ENCODE results near the gene ESR2. TPM values are rescaled to one million over a fixed set of nuclear protein-coding genes. Genes with fewer than 3 reads are reported as not detected.

Gene ESR2
- total RNA-seq, 1 donor from 2014 or later: 2.2 TPM

GRCh38 chr14:64069634-64070359 is 224.4 kb downstream of the ESR2 start:
- TF ChIP-seq, protein P1, sequence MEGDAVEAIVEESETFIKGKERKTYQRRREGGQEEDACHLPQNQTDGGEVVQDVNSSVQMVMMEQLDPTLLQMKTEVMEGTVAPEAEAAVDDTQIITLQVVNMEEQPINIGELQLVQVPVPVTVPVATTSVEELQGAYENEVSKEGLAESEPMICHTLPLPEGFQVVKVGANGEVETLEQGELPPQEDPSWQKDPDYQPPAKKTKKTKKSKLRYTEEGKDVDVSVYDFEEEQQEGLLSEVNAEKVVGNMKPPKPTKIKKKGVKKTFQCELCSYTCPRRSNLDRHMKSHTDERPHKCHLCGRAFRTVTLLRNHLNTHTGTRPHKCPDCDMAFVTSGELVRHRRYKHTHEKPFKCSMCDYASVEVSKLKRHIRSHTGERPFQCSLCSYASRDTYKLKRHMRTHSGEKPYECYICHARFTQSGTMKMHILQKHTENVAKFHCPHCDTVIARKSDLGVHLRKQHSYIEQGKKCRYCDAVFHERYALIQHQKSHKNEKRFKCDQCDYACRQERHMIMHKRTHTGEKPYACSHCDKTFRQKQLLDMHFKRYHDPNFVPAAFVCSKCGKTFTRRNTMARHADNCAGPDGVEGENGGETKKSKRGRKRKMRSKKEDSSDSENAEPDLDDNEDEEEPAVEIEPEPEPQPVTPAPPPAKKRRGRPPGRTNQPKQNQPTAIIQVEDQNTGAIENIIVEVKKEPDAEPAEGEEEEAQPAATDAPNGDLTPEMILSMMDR (IDR thresholded peaks at IDR 0.05): no peak
- TF ChIP-seq POLR2A (IDR thresholded peaks at IDR 0.05) (no peak), POLR2AphosphoS5 (IDR thresholded peaks at IDR 0.05; ENCODE audit: insufficient read depth in 1 of 2, low read depth in 1 of 2) (no peak)
- intact Hi-C loops (cut with DNase I): no loop called here
- no peak for DNase-seq (ENCODE audit: extremely low spot score in 2 of 2)
- no peaks in the 10 kb centered on the region for H3K9me3 ChIP-seq
- peaks cover 0 to 35% of the 10 kb centered on the region in 2 donors for H3K36me3 ChIP-seq
- no peak overlapping the region for H3K4me3 ChIP-seq
- H3K27ac ChIP-seq: no peak overlapping the region
- no peaks in the 10 kb centered on the region for H3K27me3 ChIP-seq
- H3K4me1 ChIP-seq: no peaks in the 10 kb centered on the region

DNA sequence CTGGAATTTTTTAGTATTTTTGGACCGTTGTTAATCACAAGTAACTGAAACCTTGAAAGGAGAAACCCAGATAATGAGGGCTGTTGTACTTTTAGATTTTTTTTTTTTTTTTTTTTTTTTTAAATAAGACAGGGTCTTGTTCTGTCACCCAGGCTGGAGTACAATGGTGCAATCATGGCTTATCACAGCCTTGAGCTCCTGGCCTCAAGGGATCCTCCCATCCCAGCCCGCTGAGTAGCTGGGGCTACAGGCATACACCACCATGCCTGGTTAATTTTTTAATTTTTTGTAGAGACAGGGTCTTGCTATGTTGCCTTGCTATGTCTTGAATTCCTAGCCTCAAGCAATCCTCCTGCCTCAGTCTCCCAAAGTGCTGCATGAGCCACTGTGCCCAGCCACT is 229.7 kb downstream of the ESR2 start:
- no peaks in the 10 kb centered on the region for H3K27me3 ChIP-seq
- intact Hi-C loops (cut with DNase I): no loop called here
- no peak for DNase-seq (ENCODE audit: extremely low spot score in 2 of 2)
- no peak overlapping the region for H3K4me3 ChIP-seq
- TF ChIP-seq POLR2AphosphoS5 (IDR thresholded peaks at IDR 0.05; ENCODE audit: insufficient read depth in 1 of 2, low read depth in 1 of 2) (no peak), POLR2A (IDR thresholded peaks at IDR 0.05) (no peak)
- TF ChIP-seq, protein P1 (IDR thresholded peaks at IDR 0.05): no peak
- H3K27ac ChIP-seq: no peak overlapping the region
- peaks cover 0 to 15% of the 10 kb centered on the region in 2 donors for H3K36me3 ChIP-seq
- no peaks in the 10 kb centered on the region for H3K9me3 ChIP-seq
- no peaks in the 10 kb centered on the region for H3K4me1 ChIP-seq

- peaks cover 0 to 9% of the 10 kb centered on the region in 2 donors for H3K36me3 ChIP-seq
- no peak overlapping the region for H3K4me3 ChIP-seq
- intact Hi-C loops (cut with DNase I): no loop called here
- no peaks in the 10 kb centered on the region for H3K27me3 ChIP-seq
- no peaks in the 10 kb centered on the region for H3K9me3 ChIP-seq
- no peak for DNase-seq (ENCODE audit: extremely low spot score in 2 of 2)
- H3K4me1 ChIP-seq: no peaks in the 10 kb centered on the region
- H3K27ac ChIP-seq: no peak overlapping the region
- TF ChIP-seq, protein P1 (IDR thresholded peaks at IDR 0.05): no peak
- no peak for TF ChIP-seq POLR2AphosphoS5 (IDR thresholded peaks at IDR 0.05; ENCODE audit: insufficient read depth in 1 of 2, low read depth in 1 of 2)
- no peak for TF ChIP-seq POLR2A (IDR thresholded peaks at IDR 0.05)
Measured at GRCh38 chr14:64062381-64063115, 231.6 kb downstream of the ESR2 start.

- no peak for TF ChIP-seq POLR2A (IDR thresholded peaks at IDR 0.05)
- TF ChIP-seq, protein P1 (IDR thresholded peaks at IDR 0.05): no peak
- TF ChIP-seq POLR2AphosphoS5 (IDR thresholded peaks at IDR 0.05; ENCODE audit: insufficient read depth in 1 of 2, low read depth in 1 of 2): no peak
- H3K4me1 ChIP-seq: no peaks in the 10 kb centered on the region
- no peak overlapping the region for H3K4me3 ChIP-seq
- intact Hi-C loops (cut with DNase I): no loop called here
- DNase-seq (ENCODE audit: extremely low spot score in 2 of 2): no peak
- H3K27ac ChIP-seq: no peak overlapping the region
- no peaks in the 10 kb centered on the region for H3K27me3 ChIP-seq
- H3K9me3 ChIP-seq: no peaks in the 10 kb centered on the region
- peaks cover 0 to 9% of the 10 kb centered on the region in 2 donors for H3K36me3 ChIP-seq
Measured at GRCh38 chr14:64061706-64062105, 232.5 kb downstream of the ESR2 start.

- intact Hi-C loops (cut with DNase I): no loop called here
- Histone ChIP-seq H3K27ac (no peak overlapping the region), H3K4me1 (no peaks in the 10 kb centered on the region), H3K27me3 (no peaks in the 10 kb centered on the region), H3K36me3 (peaks cover 0 to 10% of the 10 kb centered on the region in 2 donors), H3K4me3 (no peak overlapping the region), H3K9me3 (no peaks in the 10 kb centered on the region)
- TF ChIP-seq, protein P1 (IDR thresholded peaks at IDR 0.05): no peak
- TF ChIP-seq POLR2AphosphoS5 (IDR thresholded peaks at IDR 0.05; ENCODE audit: insufficient read depth in 1 of 2, low read depth in 1 of 2) (no peak), POLR2A (IDR thresholded peaks at IDR 0.05) (no peak)
- no peak for DNase-seq (ENCODE audit: extremely low spot score in 2 of 2)
Measured at GRCh38 chr14:64061115-64061514, 233.1 kb downstream of the ESR2 start.
